ENCODE results near the gene TMEM116. TPM values are rescaled to one million over a fixed set of nuclear protein-coding genes. Genes with fewer than 3 reads are reported as not detected.
"Not testable (repeated sequence)": the region's sequence is repeated elsewhere in the genome, so short reads cannot be mapped to it uniquely, and the experiment has no call there.

TMEM116 gene
- total RNA-seq, 1 donor from 2014 or later, result 8.2 TPM

GRCh38 chr12:111995782-111996480 is 17.0 kb downstream of the TMEM116 start:
- no peaks in the 10 kb centered on the region for H3K27me3 Mint-ChIP-seq (ENCODE audit: unreplicated experiment)
- no peak for DNase-seq (ENCODE audit: low spot score)
- TF ChIP-seq CTCF (IDR thresholded peaks at IDR 0.05; ENCODE audit: unreplicated experiment), result no peak
- no peak overlapping the region for H3K4me3 Mint-ChIP-seq (ENCODE audit: unreplicated experiment)
- no peaks in the 10 kb centered on the region for H3K36me3 Mint-ChIP-seq (ENCODE audit: low read depth, unreplicated experiment)
- no peaks in the 10 kb centered on the region for H3K4me1 Mint-ChIP-seq (ENCODE audit: unreplicated experiment)
- no peaks in the 10 kb centered on the region for H3K9me3 Mint-ChIP-seq (ENCODE audit: unreplicated experiment)
- H3K27ac Mint-ChIP-seq (ENCODE audit: unreplicated experiment), result no peak overlapping the region

GRCh38 chr12:111994211-111995111 is 18.5 kb downstream of the TMEM116 start:
- H3K27me3 Mint-ChIP-seq (ENCODE audit: unreplicated experiment); H3K4me3 Mint-ChIP-seq (ENCODE audit: unreplicated experiment); DNase-seq (ENCODE audit: low spot score); H3K27ac Mint-ChIP-seq (ENCODE audit: unreplicated experiment); H3K9me3 Mint-ChIP-seq (ENCODE audit: unreplicated experiment); H3K4me1 Mint-ChIP-seq (ENCODE audit: unreplicated experiment); H3K36me3 Mint-ChIP-seq (ENCODE audit: low read depth, unreplicated experiment): not testable (repeated sequence)

- Mint-ChIP-seq H3K9me3 (ENCODE audit: unreplicated experiment) (no peaks in the 10 kb centered on the region), H3K27me3 (ENCODE audit: unreplicated experiment) (no peaks in the 10 kb centered on the region), H3K4me1 (ENCODE audit: unreplicated experiment) (no peaks in the 10 kb centered on the region), H3K36me3 (ENCODE audit: low read depth, unreplicated experiment) (no peaks in the 10 kb centered on the region), H3K27ac (ENCODE audit: unreplicated experiment) (no peak overlapping the region), H3K4me3 (ENCODE audit: unreplicated experiment) (no peak overlapping the region)
- no peak for TF ChIP-seq CTCF (IDR thresholded peaks at IDR 0.05; ENCODE audit: unreplicated experiment)
- DNase-seq (ENCODE audit: low spot score), result no peak
Observed at GRCh38 chr12:111993292-111994150, 19.4 kb downstream of the TMEM116 start.

- no peak overlapping the region for H3K4me3 Mint-ChIP-seq (ENCODE audit: unreplicated experiment)
- H3K4me1 Mint-ChIP-seq (ENCODE audit: unreplicated experiment), result no peaks in the 10 kb centered on the region
- no peak for DNase-seq (ENCODE audit: low spot score)
- H3K36me3 Mint-ChIP-seq (ENCODE audit: low read depth, unreplicated experiment), result no peaks in the 10 kb centered on the region
- no peaks in the 10 kb centered on the region for H3K9me3 Mint-ChIP-seq (ENCODE audit: unreplicated experiment)
- no peak overlapping the region for H3K27ac Mint-ChIP-seq (ENCODE audit: unreplicated experiment)
- no peak for TF ChIP-seq CTCF (IDR thresholded peaks at IDR 0.05; ENCODE audit: unreplicated experiment)
- H3K27me3 Mint-ChIP-seq (ENCODE audit: unreplicated experiment), result no peaks in the 10 kb centered on the region
Observed at GRCh38 chr12:111992464-111992863, 20.5 kb downstream of the TMEM116 start.

GRCh38 chr12:111991946-111992345 is 21.0 kb downstream of the TMEM116 start:
- Mint-ChIP-seq H3K4me1 (ENCODE audit: unreplicated experiment) (no peaks in the 10 kb centered on the region), H3K4me3 (ENCODE audit: unreplicated experiment) (no peak overlapping the region), H3K27ac (ENCODE audit: unreplicated experiment) (no peak overlapping the region), H3K27me3 (ENCODE audit: unreplicated experiment) (no peaks in the 10 kb centered on the region), H3K9me3 (ENCODE audit: unreplicated experiment) (no peaks in the 10 kb centered on the region), H3K36me3 (ENCODE audit: low read depth, unreplicated experiment) (no peaks in the 10 kb centered on the region)
- no peak for TF ChIP-seq CTCF (IDR thresholded peaks at IDR 0.05; ENCODE audit: unreplicated experiment)
- no peak for DNase-seq (ENCODE audit: low spot score)

Data from endothelial cell (in vitro differentiated cells).